ENCODE results near the gene ATP6V0A1.

DNA sequence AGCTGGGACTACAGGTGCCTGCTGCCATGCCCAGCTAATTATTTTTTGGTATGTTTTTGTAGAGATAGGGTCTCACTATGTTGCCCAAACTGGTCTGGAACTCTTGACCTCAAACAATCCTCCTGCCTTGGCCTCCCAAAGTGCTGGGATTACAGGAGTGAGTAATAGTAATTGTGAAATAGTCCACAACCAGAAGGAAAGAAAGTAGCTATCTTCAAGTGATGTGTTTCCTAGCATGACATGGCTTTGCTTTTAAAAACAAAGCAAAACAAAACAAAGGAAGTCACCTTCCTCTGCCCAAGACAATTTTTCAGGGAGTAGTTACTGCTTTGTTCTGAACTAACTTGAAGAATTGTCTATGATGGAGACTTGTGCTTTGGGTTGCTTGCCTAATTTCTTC is 27.0 kb downstream of the ATP6V0A1 start:
- TF ChIP-seq, protein P1, sequence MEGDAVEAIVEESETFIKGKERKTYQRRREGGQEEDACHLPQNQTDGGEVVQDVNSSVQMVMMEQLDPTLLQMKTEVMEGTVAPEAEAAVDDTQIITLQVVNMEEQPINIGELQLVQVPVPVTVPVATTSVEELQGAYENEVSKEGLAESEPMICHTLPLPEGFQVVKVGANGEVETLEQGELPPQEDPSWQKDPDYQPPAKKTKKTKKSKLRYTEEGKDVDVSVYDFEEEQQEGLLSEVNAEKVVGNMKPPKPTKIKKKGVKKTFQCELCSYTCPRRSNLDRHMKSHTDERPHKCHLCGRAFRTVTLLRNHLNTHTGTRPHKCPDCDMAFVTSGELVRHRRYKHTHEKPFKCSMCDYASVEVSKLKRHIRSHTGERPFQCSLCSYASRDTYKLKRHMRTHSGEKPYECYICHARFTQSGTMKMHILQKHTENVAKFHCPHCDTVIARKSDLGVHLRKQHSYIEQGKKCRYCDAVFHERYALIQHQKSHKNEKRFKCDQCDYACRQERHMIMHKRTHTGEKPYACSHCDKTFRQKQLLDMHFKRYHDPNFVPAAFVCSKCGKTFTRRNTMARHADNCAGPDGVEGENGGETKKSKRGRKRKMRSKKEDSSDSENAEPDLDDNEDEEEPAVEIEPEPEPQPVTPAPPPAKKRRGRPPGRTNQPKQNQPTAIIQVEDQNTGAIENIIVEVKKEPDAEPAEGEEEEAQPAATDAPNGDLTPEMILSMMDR (IDR thresholded peaks at IDR 0.05): no peak
- no peak for TF ChIP-seq POLR2A (IDR thresholded peaks at IDR 0.05)
